Muscle layer of colon (tissue), 2 donors: Measurements from ENCODE around the gene UQCRHL.

Experiments used
- H3K27ac ChIP-seq: one replicate; pipeline ENCODE4 v1.7.0; 2013; ENCODE audit warnings: low read depth, mild to moderate bottlenecking, low read length, moderate library complexity
- H3K27me3 ChIP-seq, 2 donors: one replicate each; pipeline ENCODE4 v1.7.0; 2013; ENCODE audit warnings: low read length in 2 of 2, mild to moderate bottlenecking in 2 of 2; ENCODE audit not compliant: insufficient read depth in 2 of 2, control insufficient read depth in 1 of 2
- H3K36me3 ChIP-seq: one replicate; pipeline ENCODE4 v1.7.0; 2013; ENCODE audit warnings: mild to moderate bottlenecking, low read length; ENCODE audit not compliant: insufficient read depth
- H3K4me1 ChIP-seq: one replicate; pipeline ENCODE4 v1.7.0; 2013; ENCODE audit warnings: mild to moderate bottlenecking, low read length; ENCODE audit not compliant: insufficient read depth
- H3K4me3 ChIP-seq, 2 donors: one replicate each; pipeline ENCODE4 v1.7.0; 2013; ENCODE audit warnings: low read length in 2 of 2, low read depth in 1 of 2, mild to moderate bottlenecking in 1 of 2, moderate library complexity in 1 of 2
- H3K9ac ChIP-seq: one replicate; pipeline ENCODE4 v1.7.0; 2013; ENCODE audit warnings: low read length
- H3K9me3 ChIP-seq: one replicate; pipeline ENCODE4 v1.7.0; 2013; ENCODE audit warnings: mild to moderate bottlenecking, low read length
- donor health status: abdominal sarcoma.
- donor health status: Adenocarcinoma of cecum.

The UQCRHL gene

DNA sequence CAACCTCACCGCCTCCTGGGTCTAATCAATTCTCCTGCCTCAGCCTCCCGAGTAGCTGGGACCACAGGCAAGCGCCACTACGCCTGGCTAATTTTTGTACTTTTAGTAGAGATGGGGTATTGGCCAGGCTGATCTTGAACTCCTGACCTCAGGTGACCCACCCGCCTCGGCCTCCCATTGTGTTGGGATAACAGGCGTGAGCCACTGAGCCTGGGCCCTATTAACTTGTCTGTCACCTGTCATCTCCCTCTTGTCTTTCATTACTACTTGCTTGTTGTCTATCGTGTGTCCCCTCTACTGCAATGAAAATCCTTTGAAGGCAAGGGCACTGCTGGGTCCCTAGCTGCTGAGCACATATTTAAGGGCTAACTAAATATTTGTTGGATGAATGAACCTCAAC, 3.4 kb downstream of the UQCRHL start:
- Histone ChIP-seq H3K4me1 (peaks cover 17% of the 10 kb centered on the region), H3K27ac (no peak overlapping the region), H3K9me3 (no peaks in the 10 kb centered on the region), H3K9ac (no peak overlapping the region), H3K27me3 (no peaks in the 10 kb centered on the region), H3K4me3 (no peak overlapping the region), H3K36me3 (no peaks in the 10 kb centered on the region)

DNA sequence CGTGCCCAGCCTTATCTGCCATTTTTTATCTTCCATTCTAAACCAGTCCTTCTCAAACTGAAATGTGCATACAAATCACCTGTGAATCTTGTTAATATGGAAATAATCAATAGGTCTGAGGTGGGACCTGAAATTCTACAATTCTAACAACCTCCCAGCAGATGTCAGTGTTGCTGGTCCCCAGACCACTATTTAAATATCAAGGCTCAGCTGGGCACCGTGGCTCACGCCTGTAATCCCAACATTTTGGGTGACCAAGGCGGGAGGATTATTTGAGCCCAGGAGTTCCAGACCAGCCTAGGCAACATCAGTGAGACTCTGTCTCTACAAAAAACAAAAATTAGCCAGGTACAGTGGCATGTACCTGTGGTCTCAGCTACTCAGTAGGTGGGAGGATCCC, 4.1 kb downstream of the UQCRHL start:
- H3K9ac ChIP-seq, result no peak overlapping the region
- no peaks in the 10 kb centered on the region for H3K27me3 ChIP-seq
- H3K27ac ChIP-seq, result no peak overlapping the region
- peaks cover 20% of the 10 kb centered on the region for H3K4me1 ChIP-seq
- no peak overlapping the region for H3K4me3 ChIP-seq
- H3K9me3 ChIP-seq, result no peaks in the 10 kb centered on the region
- H3K36me3 ChIP-seq, result no peaks in the 10 kb centered on the region

DNA sequence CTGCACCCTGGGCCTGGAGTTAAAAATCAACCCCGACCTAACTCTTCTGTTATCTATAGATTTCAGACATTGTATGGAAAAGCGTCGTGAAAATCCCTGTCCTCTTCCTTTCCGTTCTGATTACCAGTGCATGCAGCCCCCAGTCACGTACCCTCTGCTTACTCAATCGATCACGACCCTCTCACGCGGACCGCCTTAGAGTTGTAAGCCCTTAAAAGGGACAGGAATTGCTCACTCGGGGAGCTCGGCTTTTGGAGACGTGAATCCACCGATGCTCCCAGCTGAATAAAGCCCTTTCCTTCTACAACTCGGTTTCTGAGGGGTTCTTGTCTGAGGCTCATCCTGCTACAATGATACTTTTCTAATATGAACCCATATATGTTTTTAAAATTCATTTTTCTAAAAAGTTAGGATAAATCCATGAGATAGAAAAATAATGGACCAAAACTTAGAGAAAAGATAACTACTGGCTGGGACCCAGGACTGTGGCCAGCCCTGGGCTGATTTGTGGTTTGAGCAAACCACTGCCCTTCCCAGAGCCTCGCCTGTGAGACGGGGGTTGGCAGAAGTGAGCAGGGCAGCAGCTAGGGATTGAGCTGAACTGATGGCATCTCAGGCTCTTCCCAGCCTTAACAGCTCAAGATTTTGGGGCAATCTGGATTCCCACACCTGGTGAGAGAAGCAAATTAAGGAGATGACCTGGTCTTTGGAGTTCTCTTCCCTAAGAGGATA, 5.0 kb downstream of the UQCRHL start:
- peaks cover 20% of the 10 kb centered on the region for H3K4me1 ChIP-seq
- no peak overlapping the region for H3K4me3 ChIP-seq
- H3K27ac ChIP-seq, result no peak overlapping the region
- H3K36me3 ChIP-seq, result no peaks in the 10 kb centered on the region
- no peaks in the 10 kb centered on the region for H3K27me3 ChIP-seq
- H3K9me3 ChIP-seq, result no peaks in the 10 kb centered on the region
- no peak overlapping the region for H3K9ac ChIP-seq

DNA sequence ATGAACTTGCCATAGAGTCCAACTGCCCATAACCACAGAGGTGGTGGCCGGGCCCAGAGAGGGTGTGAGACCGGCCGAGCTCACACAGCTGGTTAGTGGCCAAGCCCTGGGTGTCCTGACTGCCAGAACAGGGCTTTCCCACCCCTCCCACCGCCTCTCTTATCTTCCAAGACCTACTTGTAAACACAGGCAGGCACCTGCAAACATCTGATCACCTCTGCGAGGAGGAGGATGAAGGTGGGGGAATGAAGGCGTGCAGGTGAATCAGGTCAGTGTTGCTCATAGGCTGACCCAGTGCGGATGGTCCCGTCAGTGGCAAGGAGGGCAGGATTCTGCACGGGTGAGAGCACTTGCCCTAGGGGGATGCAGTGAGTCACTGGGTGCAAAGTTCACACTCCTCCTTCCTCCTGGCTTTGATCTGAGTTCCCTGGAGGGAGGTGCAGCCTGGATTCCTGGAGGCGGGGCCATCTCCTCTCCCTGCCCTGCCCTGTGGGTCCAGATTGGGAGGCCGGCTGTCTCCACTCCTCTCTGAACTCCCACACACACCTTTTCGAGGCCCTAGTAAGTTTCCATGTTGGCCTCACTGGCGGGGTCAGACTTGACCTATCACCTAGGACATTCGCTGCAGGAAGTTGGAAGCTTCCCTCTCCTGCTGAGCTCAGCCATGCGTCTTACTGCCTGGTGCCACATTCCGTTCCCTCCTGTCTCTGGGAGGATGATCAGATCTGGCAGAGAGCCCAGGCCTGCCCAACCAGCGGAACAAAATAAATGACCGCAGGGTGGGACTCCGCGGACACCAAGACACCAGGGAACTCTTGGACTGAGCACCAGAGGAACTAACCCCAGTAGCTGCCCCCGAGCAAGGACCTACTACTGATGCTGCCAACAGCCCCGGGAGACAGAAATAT, 7.3 kb downstream of the UQCRHL start:
- no peak overlapping the region for H3K27ac ChIP-seq
- H3K9ac ChIP-seq, result no peak overlapping the region
- H3K4me1 ChIP-seq, result peaks cover 26% of the 10 kb centered on the region
- H3K27me3 ChIP-seq, result no peaks in the 10 kb centered on the region
- no peaks in the 10 kb centered on the region for H3K9me3 ChIP-seq
- H3K36me3 ChIP-seq, result no peaks in the 10 kb centered on the region
- H3K4me3 ChIP-seq, result no peak overlapping the region

DNA sequence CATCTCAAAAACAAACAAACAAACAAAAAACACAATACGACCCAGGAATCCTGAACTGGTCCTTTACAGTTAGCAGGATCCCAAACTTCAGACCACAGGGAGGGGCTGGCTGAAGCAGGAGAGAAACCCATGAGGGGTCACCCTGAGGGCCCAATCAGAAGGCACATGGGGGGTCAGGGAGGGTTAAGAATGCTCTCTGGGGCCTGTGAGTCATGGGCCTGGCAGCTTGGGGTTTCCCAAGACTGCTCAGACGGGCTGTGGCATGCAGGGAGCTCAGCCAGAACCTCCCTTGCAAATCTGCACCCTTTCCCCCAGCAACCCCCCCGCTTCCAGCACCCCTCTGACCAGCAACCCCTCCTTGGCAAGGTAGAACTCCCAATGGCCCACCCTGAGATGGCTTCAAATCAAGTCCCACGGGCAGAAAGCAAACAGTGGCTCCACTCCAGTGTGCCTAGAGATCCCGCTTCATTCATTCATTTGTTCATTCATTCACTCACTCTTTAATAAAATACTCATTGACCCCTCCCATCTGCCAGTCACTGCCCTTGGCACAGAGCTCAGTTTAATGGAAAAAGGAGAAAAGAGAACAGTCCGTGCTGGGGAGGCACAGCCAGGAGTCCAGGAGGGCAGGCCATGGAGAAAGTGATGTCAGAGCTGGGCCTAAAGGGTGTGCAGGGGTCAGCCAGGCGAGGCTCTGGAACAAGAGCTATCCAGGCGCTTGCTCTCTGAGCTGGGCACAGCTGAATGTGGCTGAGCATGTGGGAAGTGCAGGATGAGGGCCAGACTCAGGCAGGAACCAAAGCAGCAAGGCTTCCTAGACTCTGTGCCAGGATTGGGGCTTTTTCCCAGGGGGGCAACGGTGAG, 8.2 kb downstream of the UQCRHL start:
- Histone ChIP-seq H3K9ac (no peak overlapping the region), H3K9me3 (no peaks in the 10 kb centered on the region), H3K36me3 (no peaks in the 10 kb centered on the region), H3K27ac (no peak overlapping the region), H3K4me3 (no peak overlapping the region), H3K4me1 (peaks cover 26% of the 10 kb centered on the region), H3K27me3 (no peaks in the 10 kb centered on the region)

DNA sequence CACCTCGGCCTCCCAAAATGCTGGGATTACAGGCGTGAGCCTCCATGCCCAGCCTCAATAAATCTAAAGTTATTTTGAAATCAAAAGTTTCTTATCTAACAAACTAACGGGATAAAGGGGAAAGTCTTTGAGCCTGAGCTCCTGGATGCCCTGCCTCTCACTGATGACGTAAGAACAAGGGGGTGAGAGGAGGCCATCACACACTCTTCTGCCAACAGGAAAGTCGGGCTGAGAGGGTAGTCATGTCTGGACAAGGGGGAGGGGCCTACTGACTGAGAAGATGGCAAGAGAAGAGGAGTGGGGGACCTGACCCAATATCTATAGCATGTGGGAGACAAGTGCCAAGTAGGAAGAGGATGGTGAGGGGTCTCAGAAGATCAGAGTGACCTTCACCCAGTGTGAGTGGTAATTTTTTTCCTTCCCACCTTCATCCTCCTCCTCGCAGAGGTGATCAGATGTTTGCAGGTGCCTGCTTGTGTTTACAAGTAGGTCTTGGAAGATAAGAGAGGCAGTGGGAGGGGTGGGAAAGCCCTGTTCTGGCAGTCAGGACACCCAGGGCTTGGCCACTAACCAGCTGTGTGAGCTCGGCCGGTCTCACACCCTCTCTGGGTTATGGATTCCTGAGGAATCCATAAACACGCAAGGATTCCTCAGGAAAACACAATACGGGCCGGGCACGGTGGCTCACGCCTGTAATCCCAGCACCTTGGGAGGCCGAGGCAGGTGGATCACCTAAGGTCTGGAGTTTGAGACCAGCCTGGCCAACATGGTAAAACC, 9.6 kb downstream of the UQCRHL start:
- Histone ChIP-seq H3K4me3 (no peak overlapping the region), H3K9me3 (no peaks in the 10 kb centered on the region), H3K9ac (no peak overlapping the region), H3K4me1 (peaks cover 26% of the 10 kb centered on the region), H3K27me3 (no peaks in the 10 kb centered on the region), H3K27ac (no peak overlapping the region), H3K36me3 (no peaks in the 10 kb centered on the region)

DNA sequence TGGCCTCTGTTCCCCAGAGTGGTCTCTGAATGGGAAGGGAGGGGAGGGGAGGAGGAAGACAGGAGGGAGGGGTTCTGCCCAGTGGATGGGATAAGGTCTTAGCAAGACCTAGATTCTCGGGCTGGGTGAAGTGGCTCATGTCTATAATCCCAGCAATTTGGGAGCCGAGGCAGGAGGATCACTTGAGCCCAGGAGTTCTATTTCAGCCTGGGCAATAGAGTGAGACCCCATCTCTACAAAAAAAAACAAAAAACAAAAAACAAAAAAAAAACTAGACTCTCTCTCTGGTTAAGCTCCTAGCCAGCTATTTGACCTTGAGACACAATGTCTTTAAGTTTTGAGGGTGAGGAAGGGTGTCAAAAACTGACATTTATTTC, 11.4 kb downstream of the UQCRHL start:
- Histone ChIP-seq H3K4me1 (peaks cover 26% of the 10 kb centered on the region), H3K27ac (no peak overlapping the region), H3K27me3 (no peaks in the 10 kb centered on the region), H3K9ac (no peak overlapping the region), H3K36me3 (no peaks in the 10 kb centered on the region), H3K4me3 (no peak overlapping the region), H3K9me3 (no peaks in the 10 kb centered on the region)

DNA sequence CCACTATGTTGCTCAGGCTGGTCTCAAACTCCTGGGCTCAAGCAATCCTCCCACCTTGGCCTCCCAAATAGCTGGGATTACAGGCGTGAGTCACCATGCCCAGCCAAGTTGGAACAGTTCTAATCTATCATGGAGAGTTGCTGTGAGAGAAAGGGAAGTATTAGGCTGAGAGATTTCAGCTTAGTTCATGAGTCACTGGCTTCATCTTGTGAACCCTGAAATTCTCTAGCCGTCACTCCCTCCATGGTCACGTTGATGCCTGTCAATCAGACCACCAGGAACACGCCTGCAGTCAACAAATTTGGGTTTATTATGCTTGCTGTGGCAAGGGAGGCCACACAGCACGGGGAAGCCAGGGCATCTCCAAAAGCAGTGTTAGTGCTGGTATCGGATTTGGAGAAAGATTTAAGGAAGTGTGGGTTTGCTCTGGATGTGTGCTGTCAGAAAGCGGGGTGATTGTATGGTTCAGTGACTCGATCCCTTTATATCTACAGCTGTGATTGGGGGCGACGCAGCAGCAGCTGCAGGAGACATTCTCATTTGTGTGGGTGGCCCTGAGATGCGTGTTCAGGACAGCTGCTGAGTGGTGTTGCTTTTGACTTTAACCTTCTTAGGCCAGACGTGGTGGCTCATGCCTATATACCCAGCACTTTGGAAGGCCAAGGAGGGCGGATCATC, 18.7 kb downstream of the UQCRHL start:
- H3K4me3 ChIP-seq, result no peak overlapping the region
- H3K27me3 ChIP-seq, result no peaks in the 10 kb centered on the region
- no peak overlapping the region for H3K27ac ChIP-seq

DNA sequence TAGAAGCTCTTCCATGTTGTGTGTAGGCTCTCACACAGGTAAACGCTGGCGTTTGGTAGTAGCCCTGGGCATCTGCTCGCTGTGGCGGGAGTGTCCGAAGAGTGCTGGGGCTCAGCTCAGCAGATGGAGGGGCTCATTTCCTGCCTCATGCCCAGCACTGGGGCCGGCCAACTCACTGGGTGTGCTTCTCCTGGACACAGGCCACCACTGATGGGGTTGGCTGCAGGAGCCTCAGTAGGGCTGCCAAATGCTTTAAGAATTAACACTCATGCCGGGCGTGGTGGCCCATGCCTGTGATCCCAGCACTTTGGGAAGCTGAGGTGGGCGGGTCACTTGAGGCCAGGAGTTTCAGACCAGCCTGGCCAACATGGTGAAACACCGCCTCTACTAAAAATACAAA, 20.9 kb downstream of the UQCRHL start:
- no peaks in the 10 kb centered on the region for H3K36me3 ChIP-seq
- no peaks in the 10 kb centered on the region for H3K4me1 ChIP-seq
- H3K9ac ChIP-seq, result no peak overlapping the region
- H3K27ac ChIP-seq, result no peak overlapping the region
- H3K4me3 ChIP-seq, result no peak overlapping the region
- no peaks in the 10 kb centered on the region for H3K27me3 ChIP-seq
- no peaks in the 10 kb centered on the region for H3K9me3 ChIP-seq

More for the DNA sequence above, 18.7 kb downstream of the UQCRHL start:
- H3K9me3 ChIP-seq, result no peaks in the 10 kb centered on the region
- H3K9ac ChIP-seq, result no peak overlapping the region
- H3K36me3 ChIP-seq, result no peaks in the 10 kb centered on the region
- H3K4me1 ChIP-seq, result no peaks in the 10 kb centered on the region

DNA sequence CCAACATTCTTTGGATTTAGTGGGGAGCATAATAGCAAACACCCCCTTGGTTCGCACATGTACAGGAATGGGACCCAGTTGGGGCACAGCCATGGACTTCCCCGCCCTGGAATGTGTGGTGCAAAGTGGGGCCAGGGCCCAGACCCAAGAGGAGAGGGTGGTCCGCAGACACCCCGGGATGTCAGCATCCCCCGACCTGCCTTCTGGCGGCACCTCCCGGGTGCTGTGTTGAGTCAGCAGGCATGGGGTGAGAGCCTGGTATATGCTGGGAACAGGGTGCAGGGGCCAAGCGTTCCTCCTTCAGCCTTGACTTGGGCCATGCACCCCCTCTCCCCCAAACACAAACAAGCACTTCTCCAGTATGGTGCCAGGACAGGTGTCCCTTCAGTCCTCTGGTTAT, 21.8 kb downstream of the UQCRHL start:
- Histone ChIP-seq H3K27ac (no peak overlapping the region), H3K9ac (no peak overlapping the region), H3K4me3 (no peak overlapping the region), H3K36me3 (no peaks in the 10 kb centered on the region), H3K27me3 (no peaks in the 10 kb centered on the region), H3K9me3 (no peaks in the 10 kb centered on the region), H3K4me1 (no peaks in the 10 kb centered on the region)
